CD4-positive, alpha-beta T cell treated with Interleukin-4 for 1 hour (primary cell): ENCODE measurements around the gene CFAP97D1.

Experiments used
- DNase-seq, 2 donors: peaks; one replicate each; pipeline ENCODE4 v3.0.0-alpha.2; 2020 to 2022

The CFAP97D1 gene

GRCh38 chr17:43800736-43801135 lies 20.5 kb downstream of the CFAP97D1 start:
- DNase-seq, result no peak

GRCh38 chr17:43801844-43802243 lies 21.6 kb downstream of the CFAP97D1 start:
- no peak for DNase-seq

GRCh38 chr17:43803758-43804157 lies 23.5 kb downstream of the CFAP97D1 start:
- DNase-seq, result no peak

GRCh38 chr17:43805117-43805516 lies 24.9 kb downstream of the CFAP97D1 start:
- no peak for DNase-seq

- DNase-seq, result no peak
These were observed 27.8 kb downstream of the CFAP97D1 start for GRCh38 chr17:43808076-43808475.

GRCh38 chr17:43809121-43809520 lies 28.9 kb downstream of the CFAP97D1 start:
- no peak for DNase-seq

- no peak for DNase-seq
These were observed 30.0 kb downstream of the CFAP97D1 start for GRCh38 chr17:43810226-43810715.

GRCh38 chr17:43810823-43811222 lies 30.6 kb downstream of the CFAP97D1 start:
- no peak for DNase-seq

- no peak for DNase-seq
These were observed 32.4 kb downstream of the CFAP97D1 start for GRCh38 chr17:43812396-43813265.

GRCh38 chr17:43813386-43813785 lies 33.2 kb downstream of the CFAP97D1 start:
- DNase-seq, result no peak

- DNase-seq, result no peak
These were observed 33.8 kb downstream of the CFAP97D1 start for GRCh38 chr17:43814026-43814425.

- DNase-seq, result no peak
These were observed 34.5 kb downstream of the CFAP97D1 start for GRCh38 chr17:43814714-43815113.

- no peak for DNase-seq
These were observed 36.4 kb downstream of the CFAP97D1 start for GRCh38 chr17:43816336-43817320.

- no peak for DNase-seq
These were observed 37.6 kb downstream of the CFAP97D1 start for GRCh38 chr17:43817826-43818225.

GRCh38 chr17:43818966-43819365 lies 38.7 kb downstream of the CFAP97D1 start:
- DNase-seq, result no peak

- no peak for DNase-seq
These were observed 40.5 kb downstream of the CFAP97D1 start for GRCh38 chr17:43820759-43821158.

GRCh38 chr17:43822570-43823190 lies 42.4 kb downstream of the CFAP97D1 start:
- DNase-seq, result no peak

- no peak for DNase-seq
These were observed 43.3 kb downstream of the CFAP97D1 start for GRCh38 chr17:43823350-43824084.

GRCh38 chr17:43825567-43825966 lies 45.3 kb downstream of the CFAP97D1 start:
- DNase-seq, result no peak

GRCh38 chr17:43826206-43826605 lies 46.0 kb downstream of the CFAP97D1 start:
- DNase-seq, result no peak

GRCh38 chr17:43827596-43827995 lies 47.4 kb downstream of the CFAP97D1 start:
- no peak for DNase-seq

- no peak for DNase-seq
These were observed 49.5 kb downstream of the CFAP97D1 start for GRCh38 chr17:43829738-43830137.
